ENCODE data around the gene KRT15.

Gene KRT15

DNA sequence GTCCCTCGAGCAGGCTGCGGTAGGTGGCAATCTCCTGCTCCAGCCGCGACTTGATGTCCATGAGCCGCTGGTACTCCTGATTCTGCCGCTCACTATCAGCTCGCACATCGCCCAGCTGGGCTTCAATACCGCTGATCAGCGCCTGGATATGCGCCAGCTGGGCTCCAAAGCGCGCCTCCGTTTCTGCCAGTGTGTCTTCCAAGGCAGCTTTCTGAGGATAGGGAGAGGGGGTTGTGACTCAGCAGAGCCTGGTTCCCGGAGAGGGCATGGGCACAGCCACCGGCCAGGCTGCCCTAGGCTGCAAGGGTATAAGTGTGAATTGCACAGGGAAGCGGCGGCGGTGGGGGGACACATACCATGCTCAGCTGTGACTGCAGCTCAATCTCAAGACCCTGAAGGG, 5.1 kb upstream of the KRT15 start:
- ChIA-PET CTCF (interaction anchor here (0.6 to 6.5 kb wide), 2 partner anchors 25 to 979 kb away, joined by 3 to 36 read pairs; no protein-coding TSS in a partner anchor), POLR2A (ENCODE audit: low non-redundant PET) (no interaction called here)
- no peak for TF ChIP-seq CTCF (conservative IDR thresholded peaks at IDR 0.05; ENCODE audit: low read depth)
- no peak for DNase-seq (ENCODE audit: low spot score)
- H3K27ac ChIP-seq: peak overlapping the region; percentile 45

DNA sequence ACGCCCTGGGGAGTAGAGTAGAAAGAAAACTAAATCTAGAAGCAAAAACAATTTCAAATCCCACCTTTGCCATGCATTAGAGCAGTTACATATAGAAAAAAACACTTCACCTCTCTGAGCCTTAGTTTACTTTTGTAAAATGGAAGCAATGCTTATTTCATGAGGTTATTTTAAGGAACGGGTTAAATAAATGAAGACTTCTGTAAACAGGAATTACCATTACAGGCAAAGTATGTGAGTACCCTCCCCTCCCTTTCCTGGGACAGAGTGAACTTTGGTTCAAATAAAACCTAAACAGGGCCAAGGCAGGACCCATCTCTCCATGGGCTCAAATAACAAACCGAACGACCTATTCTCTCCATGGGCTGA, 4.5 kb upstream of the KRT15 start:
- POLR2A ChIA-PET (ENCODE audit: low non-redundant PET): no interaction called here
- DNase-seq (ENCODE audit: low spot score): no peak
- H3K27ac ChIP-seq: peak overlapping the region; percentile 45; the same call in 1 of the 2 replicates
- no peak for TF ChIP-seq CTCF (conservative IDR thresholded peaks at IDR 0.05; ENCODE audit: low read depth)
- CTCF ChIA-PET: interaction anchor here (1.5 to 6.5 kb wide), 2 partner anchors 13 to 26 kb away, joined by 3 to 36 read pairs; no protein-coding TSS in a partner anchor

DNA sequence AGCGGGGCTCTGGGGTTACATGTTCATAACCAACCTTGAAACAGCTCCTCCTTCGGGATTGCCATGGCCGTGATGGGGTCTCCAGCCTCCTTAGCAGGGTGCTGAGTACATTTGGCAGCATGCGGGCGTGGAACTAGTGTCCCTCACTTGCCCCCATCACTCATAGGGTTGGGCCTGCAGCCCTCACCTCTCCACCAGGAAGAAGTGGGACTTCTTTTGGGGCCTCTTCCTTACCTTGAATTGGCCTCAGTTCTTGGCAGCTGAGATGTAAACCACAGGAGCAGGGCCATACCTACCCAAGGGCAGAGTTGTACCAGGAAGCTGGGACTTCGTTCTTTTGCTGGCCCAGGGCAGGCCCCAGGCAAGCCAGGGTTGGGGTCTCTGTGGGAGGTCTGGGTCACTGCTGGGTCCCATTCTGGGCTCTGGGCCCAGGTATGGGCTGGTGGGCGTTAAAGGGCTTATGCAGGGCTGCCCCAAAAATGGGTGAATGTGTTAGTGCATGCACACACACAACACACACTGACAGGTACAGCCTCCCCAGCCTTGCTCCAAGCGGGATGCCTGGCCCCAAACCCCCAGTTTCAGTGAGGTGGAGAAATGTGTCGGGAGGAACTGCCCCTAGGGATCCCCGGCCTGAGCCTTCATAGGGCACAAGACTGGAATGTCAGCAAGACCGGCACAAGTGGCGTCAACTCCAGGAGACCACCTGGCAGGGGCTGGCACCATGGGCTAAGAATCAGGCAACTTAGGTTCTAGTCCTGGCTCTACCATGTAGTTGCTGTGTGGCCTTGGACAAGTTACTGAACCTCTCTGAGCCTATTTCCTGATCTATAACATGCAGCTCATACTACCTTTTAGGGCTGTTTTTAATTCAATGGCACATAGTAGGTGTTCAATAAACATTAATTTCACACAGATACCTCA, 3.9 kb upstream of the KRT15 start:
- peak overlapping the region; percentile 98 for H3K27ac ChIP-seq
- POLR2A ChIA-PET (ENCODE audit: low non-redundant PET): interaction anchor here (0.7 to 0.8 kb wide), 2 partner anchors 12 to 146 kb away, joined by 3 read pairs; no protein-coding TSS in a partner anchor
- no peak for DNase-seq (ENCODE audit: low spot score)
- no peak for TF ChIP-seq CTCF (conservative IDR thresholded peaks at IDR 0.05; ENCODE audit: low read depth)
- CTCF ChIA-PET: interaction anchor here (0.5 to 6.5 kb wide), 3 partner anchors 14 to 146 kb away, joined by 3 to 36 read pairs (median 6); no protein-coding TSS in a partner anchor

DNA sequence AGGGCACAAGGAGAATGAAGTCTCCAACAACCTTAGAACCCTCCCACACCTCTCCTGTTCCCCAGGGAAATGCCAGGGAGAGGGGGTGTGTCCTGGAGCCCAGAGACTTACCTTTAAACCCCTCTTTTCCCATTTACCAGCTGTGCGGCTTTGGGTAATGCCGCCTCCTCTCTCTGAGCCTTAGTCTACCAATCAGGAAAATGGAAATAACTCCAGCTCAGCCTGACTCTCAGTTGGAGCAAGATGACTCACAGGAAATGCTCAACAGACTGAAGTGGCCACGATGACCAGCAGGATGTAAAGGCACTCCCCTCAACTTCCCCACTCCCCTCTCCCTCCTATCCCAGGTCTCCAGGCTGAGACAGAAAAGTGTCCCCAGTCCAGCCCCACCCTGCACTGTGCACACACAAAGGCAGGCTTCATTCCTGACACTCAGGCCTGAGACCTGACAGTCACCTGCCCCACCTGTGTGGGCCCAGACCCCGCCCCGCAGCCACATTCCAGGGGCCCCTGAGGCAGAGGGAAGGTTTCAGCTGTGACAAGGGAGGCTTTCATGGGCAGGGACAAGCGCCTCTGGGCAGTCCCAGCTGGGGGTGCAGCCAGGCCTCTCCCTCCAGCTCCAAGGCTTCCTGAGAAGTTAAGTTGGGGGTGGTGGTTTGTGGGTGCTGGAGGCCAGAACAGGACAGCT, 3.0 kb upstream of the KRT15 start:
- ChIA-PET POLR2A (ENCODE audit: low non-redundant PET) (interaction anchor here (0.7 to 0.8 kb wide), 2 partner anchors 11 to 146 kb away, joined by 3 read pairs; no protein-coding TSS in a partner anchor), CTCF (interaction anchor here (0.5 to 6.5 kb wide), 5 partner anchors 12 to 147 kb away, joined by 3 to 36 read pairs (median 6); no protein-coding TSS in a partner anchor)
- peak; percentile 77 for DNase-seq (ENCODE audit: low spot score)
- no peak for TF ChIP-seq CTCF (conservative IDR thresholded peaks at IDR 0.05; ENCODE audit: low read depth)
- peak overlapping the region; percentile 98 for H3K27ac ChIP-seq

GRCh38 chr17:41520821-41521521, 2.3 kb upstream of the KRT15 start:
- ChIA-PET POLR2A (ENCODE audit: low non-redundant PET) (interaction anchor here (1.5 kb wide), 1 partner anchor 16 kb away, joined by 4 read pairs; no protein-coding TSS in a partner anchor), CTCF (interaction anchor here (1.0 to 6.5 kb wide), 3 partner anchors 12 to 142 kb away, joined by 3 to 36 read pairs (median 7); no protein-coding TSS in a partner anchor)
- peak overlapping the region; percentile 98 for H3K27ac ChIP-seq
- peak; percentile 44 for DNase-seq (ENCODE audit: low spot score)
- TF ChIP-seq CTCF (conservative IDR thresholded peaks at IDR 0.05; ENCODE audit: low read depth): no peak

Measured in RWPE1 (cell line).